ENCODE data around the gene THBS2.

The THBS2 gene

GRCh38 chr6:169256061-169256460 is 2.4 kb upstream of the THBS2 start:
- no peak overlapping the region for H2AFZ ChIP-seq (ENCODE audit: low read length)
- no peaks in the 10 kb centered on the region for H3K4me1 ChIP-seq (ENCODE audit: insufficient read depth, low read length, severe bottlenecking)
- H3K9ac ChIP-seq (ENCODE audit: low read length): no peak overlapping the region
- H3K9me2 ChIP-seq (ENCODE audit: low read depth, low read length): no peaks in the 10 kb centered on the region
- no peak overlapping the region for H3K27ac ChIP-seq (ENCODE audit: low read depth, low read length, poor library complexity, severe bottlenecking)
- H3K36me3 ChIP-seq (ENCODE audit: insufficient read depth, low read length): no peaks in the 10 kb centered on the region
- no peaks in the 10 kb centered on the region for H3K9me3 ChIP-seq (ENCODE audit: low read length)
- no peaks in the 10 kb centered on the region for H3K27me3 ChIP-seq (ENCODE audit: insufficient read depth, low read length)
- no peak overlapping the region for H3K4me3 ChIP-seq (ENCODE audit: low read depth, low read length, poor library complexity, severe bottlenecking)
- no peaks in the 10 kb centered on the region for H4K20me1 ChIP-seq (ENCODE audit: insufficient read depth, low read length)
- no peak overlapping the region for H3K4me2 ChIP-seq (ENCODE audit: low read length)
- no peaks in the 10 kb centered on the region for H3F3A ChIP-seq (ENCODE audit: insufficient read depth, low read length)
- TF ChIP-seq, protein P1, sequence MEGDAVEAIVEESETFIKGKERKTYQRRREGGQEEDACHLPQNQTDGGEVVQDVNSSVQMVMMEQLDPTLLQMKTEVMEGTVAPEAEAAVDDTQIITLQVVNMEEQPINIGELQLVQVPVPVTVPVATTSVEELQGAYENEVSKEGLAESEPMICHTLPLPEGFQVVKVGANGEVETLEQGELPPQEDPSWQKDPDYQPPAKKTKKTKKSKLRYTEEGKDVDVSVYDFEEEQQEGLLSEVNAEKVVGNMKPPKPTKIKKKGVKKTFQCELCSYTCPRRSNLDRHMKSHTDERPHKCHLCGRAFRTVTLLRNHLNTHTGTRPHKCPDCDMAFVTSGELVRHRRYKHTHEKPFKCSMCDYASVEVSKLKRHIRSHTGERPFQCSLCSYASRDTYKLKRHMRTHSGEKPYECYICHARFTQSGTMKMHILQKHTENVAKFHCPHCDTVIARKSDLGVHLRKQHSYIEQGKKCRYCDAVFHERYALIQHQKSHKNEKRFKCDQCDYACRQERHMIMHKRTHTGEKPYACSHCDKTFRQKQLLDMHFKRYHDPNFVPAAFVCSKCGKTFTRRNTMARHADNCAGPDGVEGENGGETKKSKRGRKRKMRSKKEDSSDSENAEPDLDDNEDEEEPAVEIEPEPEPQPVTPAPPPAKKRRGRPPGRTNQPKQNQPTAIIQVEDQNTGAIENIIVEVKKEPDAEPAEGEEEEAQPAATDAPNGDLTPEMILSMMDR (IDR thresholded peaks at IDR 0.05; ENCODE audit: low read length): no peak
- no peak for TF ChIP-seq EZH2 (IDR thresholded peaks at IDR 0.05; ENCODE audit: borderline replicate concordance, low read length)
- H3K79me2 ChIP-seq (ENCODE audit: insufficient read depth, low read length): no peaks in the 10 kb centered on the region

DNA sequence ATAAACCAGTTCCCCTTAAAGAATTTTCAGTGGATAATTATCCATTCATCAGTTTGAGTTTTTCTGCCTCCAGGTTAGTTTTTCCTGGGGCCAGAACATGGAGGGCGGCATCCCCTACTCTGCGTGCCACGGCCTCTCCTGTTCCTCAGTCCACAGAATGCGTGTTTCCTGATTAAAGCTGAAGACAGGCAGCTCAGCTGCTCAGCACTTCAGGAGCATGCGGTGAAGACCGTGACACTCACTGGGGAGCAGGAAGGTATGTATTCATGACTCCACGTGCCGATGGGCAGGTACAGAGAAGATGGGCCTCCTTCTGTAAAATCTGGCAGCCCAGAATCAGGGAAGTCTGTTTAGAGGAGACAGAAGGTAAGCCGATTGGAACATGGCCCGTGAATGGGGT is 2.0 kb upstream of the THBS2 start:
- Histone ChIP-seq H3K79me2 (ENCODE audit: insufficient read depth, low read length) (no peaks in the 10 kb centered on the region), H3K36me3 (ENCODE audit: insufficient read depth, low read length) (no peaks in the 10 kb centered on the region), H3F3A (ENCODE audit: insufficient read depth, low read length) (no peaks in the 10 kb centered on the region), H3K4me3 (ENCODE audit: low read depth, low read length, poor library complexity, severe bottlenecking) (no peak overlapping the region), H3K27me3 (ENCODE audit: insufficient read depth, low read length) (no peaks in the 10 kb centered on the region), H2AFZ (ENCODE audit: low read length) (no peak overlapping the region), H3K4me2 (ENCODE audit: low read length) (no peak overlapping the region), H3K9ac (ENCODE audit: low read length) (no peak overlapping the region), H4K20me1 (ENCODE audit: insufficient read depth, low read length) (no peaks in the 10 kb centered on the region), H3K9me3 (ENCODE audit: low read length) (no peaks in the 10 kb centered on the region), H3K4me1 (ENCODE audit: insufficient read depth, low read length, severe bottlenecking) (no peaks in the 10 kb centered on the region), H3K27ac (ENCODE audit: low read depth, low read length, poor library complexity, severe bottlenecking) (no peak overlapping the region), H3K9me2 (ENCODE audit: low read depth, low read length) (no peaks in the 10 kb centered on the region)
- TF ChIP-seq, protein P1 (IDR thresholded peaks at IDR 0.05; ENCODE audit: low read length): no peak
- TF ChIP-seq EZH2 (IDR thresholded peaks at IDR 0.05; ENCODE audit: borderline replicate concordance, low read length): no peak

- Histone ChIP-seq H3K4me2 (ENCODE audit: low read length) (no peak overlapping the region), H3K9ac (ENCODE audit: low read length) (no peak overlapping the region)
Measured at GRCh38 chr6:169254456-169255316, 1.0 kb upstream of the THBS2 start.

More at GRCh38 chr6:169254456-169255316, 1.0 kb upstream of the THBS2 start:
- TF ChIP-seq EZH2 (IDR thresholded peaks at IDR 0.05; ENCODE audit: borderline replicate concordance, low read length): no peak
- TF ChIP-seq, protein P1 (IDR thresholded peaks at IDR 0.05; ENCODE audit: low read length): no peak
- Histone ChIP-seq H4K20me1 (ENCODE audit: insufficient read depth, low read length) (no peaks in the 10 kb centered on the region), H3K27ac (ENCODE audit: low read depth, low read length, poor library complexity, severe bottlenecking) (no peak overlapping the region), H2AFZ (ENCODE audit: low read length) (no peak overlapping the region), H3K27me3 (ENCODE audit: insufficient read depth, low read length) (no peaks in the 10 kb centered on the region), H3K9me2 (ENCODE audit: low read depth, low read length) (no peaks in the 10 kb centered on the region), H3K9me3 (ENCODE audit: low read length) (no peaks in the 10 kb centered on the region), H3K36me3 (ENCODE audit: insufficient read depth, low read length) (no peaks in the 10 kb centered on the region), H3K4me1 (ENCODE audit: insufficient read depth, low read length, severe bottlenecking) (no peaks in the 10 kb centered on the region), H3F3A (ENCODE audit: insufficient read depth, low read length) (no peaks in the 10 kb centered on the region), H3K4me3 (ENCODE audit: low read depth, low read length, poor library complexity, severe bottlenecking) (no peak overlapping the region), H3K79me2 (ENCODE audit: insufficient read depth, low read length) (no peaks in the 10 kb centered on the region)

Measured in OCI-LY1 (cell line).